A549 treated with CpdA at 1 μM for 4 hours (cell line): Measurements from ENCODE around the gene SLC25A21. TPM values are rescaled to one million over a fixed set of nuclear protein-coding genes. Genes with fewer than 3 reads are reported as not detected.

Experiments
- total RNA-seq: library from RNA; stranded (reverse); fragments of 200-300 nt; extraction: Qiagen RNA extraction; gene quantifications from 5 replicates; pipeline ENCODE4 v1.2.3, GENCODE V29; 2022; ENCODE audit warnings: low read depth

Gene SLC25A21
- 0.58 to 1.6 TPM (median 1.2 TPM) in 5 replicates for total RNA-seq

DNA sequence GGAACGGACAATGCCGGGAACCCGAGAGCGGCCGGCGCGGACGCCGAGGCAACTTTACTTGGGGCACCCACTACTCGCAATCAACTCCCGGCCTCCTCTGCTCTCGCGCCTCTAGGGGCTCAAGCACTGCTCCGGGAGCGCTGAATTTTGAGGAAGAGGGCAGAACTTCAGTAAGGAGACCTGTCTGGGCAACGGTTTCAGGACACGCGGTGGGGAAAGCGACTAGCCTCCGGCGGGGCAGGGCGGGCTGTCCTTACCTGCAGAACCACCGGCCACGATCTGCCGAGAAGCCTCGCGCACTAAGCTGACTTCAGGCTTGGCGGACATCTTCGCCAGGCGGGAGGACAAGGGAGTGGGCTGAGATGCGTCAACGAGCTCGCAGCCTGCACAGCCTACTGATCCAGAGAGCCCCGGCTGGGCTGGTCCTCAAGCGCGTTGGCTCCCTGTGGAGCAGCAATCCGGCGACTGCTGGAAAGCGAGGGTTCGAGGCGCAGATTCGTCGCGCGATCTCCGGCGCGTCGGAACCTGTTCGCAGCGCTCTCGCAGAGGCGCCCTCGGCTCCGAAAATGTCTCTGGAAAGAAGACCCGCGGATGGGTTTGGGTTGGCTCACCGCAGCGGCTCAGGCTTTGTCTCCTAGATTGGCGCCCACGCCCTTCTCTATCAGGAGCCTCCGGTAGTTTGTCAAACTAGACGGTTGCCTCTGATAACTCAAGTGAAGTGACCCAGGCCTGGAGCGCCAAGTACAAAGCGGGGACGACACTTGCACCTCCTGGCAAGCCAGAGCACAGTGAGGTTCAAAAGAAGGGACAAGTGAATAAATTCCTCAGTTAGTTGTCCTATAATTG, at the start of gene SLC25A21:
SLC25A21 (minus strand) TSS at position 583 of the 846 bp plus-strand sequence.

DNA sequence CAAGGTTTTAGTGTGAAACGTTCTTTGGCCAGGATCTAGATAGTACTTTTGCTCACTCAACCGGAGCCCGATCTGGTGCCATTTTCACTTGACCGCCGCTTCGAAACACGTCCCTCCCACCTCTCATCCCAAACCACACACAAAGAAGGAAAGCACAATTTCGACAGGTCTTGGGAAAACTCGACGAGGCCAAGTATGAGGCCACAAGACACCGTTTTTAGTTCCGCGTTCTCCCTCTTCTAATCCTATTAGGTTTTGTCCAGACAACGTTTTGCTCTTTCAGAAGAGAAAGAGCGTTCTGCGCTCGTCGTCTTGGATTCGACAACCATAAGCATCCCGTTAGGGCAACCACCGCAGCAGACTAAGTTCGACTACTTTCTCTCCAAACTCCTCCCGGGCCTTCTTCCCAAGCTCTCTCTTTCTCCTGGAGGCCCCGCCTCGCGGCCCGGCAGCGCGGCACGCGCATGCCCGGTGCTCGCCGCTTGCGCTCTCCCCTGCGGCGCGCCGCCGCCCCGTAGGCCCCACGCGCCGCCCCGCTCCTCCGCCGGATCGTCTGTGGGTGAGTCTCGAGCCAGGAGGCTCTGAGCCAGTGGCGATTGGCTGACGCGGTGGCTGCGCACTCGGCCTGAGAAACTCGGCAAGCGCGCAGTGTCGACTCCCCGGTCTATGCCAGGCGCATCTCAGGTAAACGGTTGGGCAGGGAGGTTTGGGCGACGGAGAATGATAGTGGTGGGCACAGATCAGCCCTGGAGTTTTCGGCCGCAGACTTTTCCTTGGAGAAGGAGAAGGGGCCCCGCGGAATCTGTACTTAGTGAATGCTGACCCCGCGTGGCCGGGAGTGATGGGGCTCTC, 25.2 kb upstream of the SLC25A21 start, which contains the start of gene MIPOL1:
MIPOL1 (plus strand) TSS at position 517 of the 852 bp plus-strand sequence. CDS start 49,952 bp downstream, outside the sequence.

DNA sequence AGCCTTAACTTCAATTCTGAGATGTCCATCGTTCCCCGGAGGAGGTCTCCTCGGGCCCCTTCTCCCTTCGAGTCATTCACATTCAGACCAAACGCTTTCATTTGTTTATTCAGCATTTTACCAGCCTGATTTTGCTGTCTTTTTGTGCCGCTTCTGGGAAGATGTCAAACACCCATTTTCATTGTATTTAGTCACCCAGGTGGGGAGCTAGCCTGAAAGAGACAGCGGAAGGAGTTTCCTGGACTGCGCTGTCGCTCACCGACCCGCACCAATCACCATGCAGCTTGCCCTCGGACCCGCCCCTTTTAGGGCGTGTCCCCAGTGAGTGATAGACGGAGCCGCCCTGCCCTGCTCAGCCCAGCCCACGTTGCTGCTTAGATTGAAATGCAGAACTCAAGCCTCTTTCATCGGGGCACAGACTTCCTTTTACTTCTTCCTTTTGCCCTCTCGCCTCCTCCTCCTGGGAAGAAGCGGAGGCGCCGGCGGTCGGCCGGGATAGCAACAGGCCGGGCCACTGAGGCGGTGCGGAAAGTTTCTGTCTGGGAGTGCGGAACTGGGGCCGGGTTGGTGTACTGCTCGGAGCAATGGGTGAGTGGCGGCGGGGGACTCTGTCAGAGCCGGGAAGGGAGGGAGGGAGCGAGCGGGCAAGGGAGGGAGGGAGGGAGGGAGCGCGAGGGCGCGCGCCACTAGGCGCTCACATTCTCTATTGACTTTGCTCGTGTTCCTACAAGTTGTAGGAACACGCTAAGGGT, 510.7 kb downstream of the SLC25A21 start, which contains the start of gene PAX9:
PAX9 (plus strand) TSS at position 355 of the 752 bp plus-strand sequence; CDS start at position 585, 230 bp downstream.

Other genes starting within 250 kb of the SLC25A21 start
- gene MIPOL1, start 25.3 kb upstream of the SLC25A21 start, total RNA-seq = 1.4 to 3.4 TPM (median 3.0 TPM) in 5 replicates